ENCODE results near the gene ZRANB3.

GRCh38 chr2:135093193-135093592 is 437.8 kb downstream of the ZRANB3 start:
- TF ChIP-seq CTCF (conservative IDR thresholded peaks at IDR 0.05) (no peak), EZH2 (IDR thresholded peaks at IDR 0.05; ENCODE audit: low read depth) (no peak)
